Stimulated activated memory B cell treated with anti-CD40 and anti-IgM and Interleukin-4, amounts not matched to agents 10 μg/mL and 1 μg/mL and 100 μg/mL, for 72 hours (primary cell): ENCODE results near the gene TSNAX.

ENCODE experiments used
- ATAC-seq: fragments of 150-1000 bp; cut with Tn5 transposase; 2 replicates; pipeline ENCODE4 v1.10.0; 2021
- H3K27ac Mint-ChIP-seq: one replicate; pipeline ENCODE4 v1.8.0; 2022; ENCODE audit warnings: mild to moderate bottlenecking, mixed read lengths
- H3K27me3 Mint-ChIP-seq: one replicate; pipeline ENCODE4 v1.8.0; 2022; ENCODE audit warnings: mixed read lengths
- H3K36me3 Mint-ChIP-seq: one replicate; pipeline ENCODE4 v1.8.0; 2022; ENCODE audit warnings: mixed read lengths
- H3K4me1 Mint-ChIP-seq: one replicate; pipeline ENCODE4 v1.8.0; 2022; ENCODE audit warnings: mixed read lengths
- H3K4me3 Mint-ChIP-seq: one replicate; pipeline ENCODE4 v1.8.0; 2022; ENCODE audit warnings: mild to moderate bottlenecking, moderate library complexity, mixed read lengths
- H3K9me3 Mint-ChIP-seq: one replicate; pipeline ENCODE4 v1.8.0; 2022; ENCODE audit warnings: mixed read lengths

TSNAX gene

DNA sequence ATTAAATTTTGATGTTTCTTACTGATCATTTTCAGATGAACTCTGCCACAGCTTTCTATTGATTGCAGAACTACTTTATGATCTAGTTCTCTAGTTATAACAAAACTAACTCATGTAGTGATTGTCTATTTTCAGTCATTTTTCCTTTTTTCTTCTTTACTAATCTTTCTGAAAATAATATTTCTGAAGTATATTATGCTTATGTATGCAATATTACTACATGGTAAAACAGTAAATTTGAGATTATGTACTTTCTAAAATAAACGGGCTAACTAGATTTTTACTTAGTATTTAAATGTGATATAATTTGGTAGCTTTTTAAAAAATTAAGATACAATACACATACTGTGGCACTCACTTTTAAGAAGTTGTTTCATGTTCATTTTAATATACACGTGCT, 7.6 kb downstream of the TSNAX start:
- no peak overlapping the region for H3K4me3 Mint-ChIP-seq
- peaks cover 28% of the 10 kb centered on the region for H3K4me1 Mint-ChIP-seq
- peaks cover 2% of the 10 kb centered on the region for H3K9me3 Mint-ChIP-seq
- H3K27ac Mint-ChIP-seq, result no peak overlapping the region
- H3K36me3 Mint-ChIP-seq, result peaks cover 41% of the 10 kb centered on the region
- H3K27me3 Mint-ChIP-seq, result no peaks in the 10 kb centered on the region
- no peak for ATAC-seq

DNA sequence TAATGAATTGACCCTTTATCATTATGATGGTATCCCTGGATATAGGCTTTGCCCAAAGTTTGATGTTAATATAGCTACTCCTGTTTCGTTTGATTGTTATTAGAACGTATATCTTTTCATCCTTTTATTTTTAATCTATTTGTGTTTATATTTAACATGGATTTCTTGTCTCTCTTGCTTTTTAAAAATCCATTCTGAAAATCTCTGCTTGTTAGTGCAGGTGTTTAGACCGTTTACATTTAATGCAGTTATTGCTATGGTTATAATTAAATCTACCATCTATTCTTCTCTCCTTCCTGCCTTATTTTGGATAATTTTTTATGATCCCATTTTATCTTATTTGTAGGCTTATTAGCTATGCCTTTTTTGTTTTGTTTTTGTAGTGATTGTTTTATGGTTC, 12.4 kb downstream of the TSNAX start:
- Mint-ChIP-seq H3K9me3 (peaks cover 3% of the 10 kb centered on the region), H3K27me3 (no peaks in the 10 kb centered on the region), H3K27ac (no peak overlapping the region), H3K36me3 (peaks cover 62% of the 10 kb centered on the region), H3K4me3 (no peak overlapping the region), H3K4me1 (peaks cover 20% of the 10 kb centered on the region)
- ATAC-seq, result no peak

DNA sequence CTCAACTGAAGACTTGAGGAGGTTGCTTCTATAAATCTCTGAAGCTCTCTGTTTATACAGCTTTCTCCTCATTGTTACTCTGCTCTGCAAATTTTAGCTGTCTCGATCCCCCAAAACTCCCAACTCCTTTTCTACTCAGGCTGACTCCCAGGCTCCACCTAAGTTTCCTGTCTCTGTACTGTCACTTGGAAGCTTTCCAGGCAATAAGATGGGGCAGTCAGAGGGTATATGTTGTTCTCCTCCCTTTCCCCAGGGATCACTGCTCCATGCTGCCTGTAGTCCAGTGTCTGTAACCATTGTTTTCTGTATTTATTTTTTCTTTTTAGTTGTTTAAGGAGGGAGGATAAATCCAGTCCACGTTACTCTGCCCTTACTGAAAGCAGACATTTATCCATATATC, 13.4 kb downstream of the TSNAX start:
- Mint-ChIP-seq H3K4me1 (peaks cover 24% of the 10 kb centered on the region), H3K4me3 (no peak overlapping the region), H3K27me3 (no peaks in the 10 kb centered on the region), H3K27ac (no peak overlapping the region), H3K36me3 (peaks cover 69% of the 10 kb centered on the region), H3K9me3 (peaks cover 3% of the 10 kb centered on the region)
- ATAC-seq, result no peak

DNA sequence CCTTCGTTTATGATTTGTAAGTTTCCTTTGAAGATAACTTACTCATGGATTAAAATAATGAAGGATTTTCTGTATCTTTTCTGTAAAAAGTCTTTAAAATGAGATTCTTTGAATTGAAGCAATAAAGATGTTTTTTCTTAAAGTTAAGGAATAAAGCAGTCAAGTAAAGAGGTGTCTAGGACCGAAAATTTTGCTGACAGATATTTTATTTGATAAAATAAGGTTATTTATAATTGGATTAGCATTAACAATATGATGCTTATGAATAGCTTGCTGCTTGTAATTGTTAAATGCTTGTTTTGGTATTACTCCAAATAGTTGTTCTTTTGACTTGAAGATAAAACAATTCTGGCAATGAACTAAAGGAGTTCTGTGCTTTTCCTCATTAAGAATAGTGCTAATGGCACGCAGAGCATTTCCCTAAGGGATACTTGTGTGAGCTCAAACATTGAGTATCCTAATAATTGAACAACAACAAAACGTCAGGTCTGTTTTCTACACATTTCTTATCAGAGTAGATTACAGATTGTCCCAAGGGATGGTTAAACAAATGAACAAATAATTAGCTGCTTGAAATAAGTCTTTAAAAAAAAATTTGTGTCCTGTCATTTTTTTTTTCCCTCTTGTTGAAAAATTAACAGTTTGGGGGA, 16.6 kb downstream of the TSNAX start:
- Mint-ChIP-seq H3K27me3 (no peaks in the 10 kb centered on the region), H3K27ac (no peak overlapping the region), H3K36me3 (peaks cover 58% of the 10 kb centered on the region), H3K4me1 (peaks cover 24% of the 10 kb centered on the region), H3K4me3 (no peak overlapping the region), H3K9me3 (peaks cover 3% of the 10 kb centered on the region)
- no peak for ATAC-seq

DNA sequence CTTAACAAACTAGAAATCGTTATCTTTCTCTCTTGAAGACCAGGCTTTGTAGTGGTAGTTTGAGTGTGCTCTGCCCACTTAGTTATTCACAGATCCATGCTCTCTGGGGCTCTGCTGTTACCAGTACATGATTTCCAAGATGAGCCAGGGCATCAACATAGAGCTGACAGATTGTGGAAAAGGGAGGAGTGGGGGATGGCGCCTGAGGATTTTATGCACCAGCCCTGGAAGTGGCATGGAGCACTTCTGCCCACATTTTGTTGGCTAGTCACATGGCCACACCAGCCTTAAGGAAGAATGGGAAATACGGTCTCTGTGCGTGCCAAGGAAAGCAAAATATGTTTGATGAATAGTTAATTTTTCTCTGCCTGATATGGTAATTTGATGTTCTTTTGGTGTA, 18.2 kb downstream of the TSNAX start:
- Mint-ChIP-seq H3K9me3 (no peaks in the 10 kb centered on the region), H3K27ac (no peak overlapping the region), H3K36me3 (peaks cover 43% of the 10 kb centered on the region), H3K4me3 (no peak overlapping the region), H3K27me3 (no peaks in the 10 kb centered on the region), H3K4me1 (peaks cover 24% of the 10 kb centered on the region)
- ATAC-seq, result no peak

DNA sequence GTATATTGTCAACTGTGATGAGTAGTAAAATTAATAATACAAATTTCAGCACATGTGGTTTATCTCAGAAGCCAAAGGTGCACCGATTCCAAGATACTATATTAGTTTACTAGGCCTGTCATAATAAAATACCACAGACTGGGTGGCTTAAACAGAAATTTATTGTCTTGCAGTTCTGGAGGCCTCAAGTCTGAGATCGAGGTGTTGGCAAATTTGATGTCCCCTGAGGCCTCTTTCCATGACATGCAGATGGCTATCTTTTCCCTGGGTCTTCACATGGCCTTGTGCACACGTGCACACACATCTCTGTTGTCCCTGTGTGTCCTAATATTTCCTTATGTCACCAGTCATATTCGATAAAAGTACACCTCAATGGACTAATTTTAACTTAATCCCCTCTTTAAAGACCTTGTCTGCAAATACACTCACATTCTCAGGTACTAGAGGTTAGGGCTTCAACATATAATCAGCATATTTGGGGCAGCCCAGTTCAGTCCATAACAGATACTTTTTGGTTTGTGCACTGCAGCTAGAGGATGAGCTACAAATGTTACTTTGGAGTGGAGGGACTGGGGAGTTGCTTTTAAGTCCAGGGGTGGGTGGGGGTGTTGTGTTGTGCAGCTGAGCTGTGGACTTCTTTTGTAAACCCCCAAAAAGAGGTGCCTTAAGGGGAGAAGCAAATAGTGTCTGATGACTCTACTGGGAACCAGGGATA, 21.4 kb downstream of the TSNAX start:
- Mint-ChIP-seq H3K27ac (no peak overlapping the region), H3K9me3 (no peaks in the 10 kb centered on the region), H3K4me3 (no peak overlapping the region), H3K27me3 (no peaks in the 10 kb centered on the region), H3K4me1 (peaks cover 17% of the 10 kb centered on the region), H3K36me3 (peaks cover 27% of the 10 kb centered on the region)
- ATAC-seq, result no peak

DNA sequence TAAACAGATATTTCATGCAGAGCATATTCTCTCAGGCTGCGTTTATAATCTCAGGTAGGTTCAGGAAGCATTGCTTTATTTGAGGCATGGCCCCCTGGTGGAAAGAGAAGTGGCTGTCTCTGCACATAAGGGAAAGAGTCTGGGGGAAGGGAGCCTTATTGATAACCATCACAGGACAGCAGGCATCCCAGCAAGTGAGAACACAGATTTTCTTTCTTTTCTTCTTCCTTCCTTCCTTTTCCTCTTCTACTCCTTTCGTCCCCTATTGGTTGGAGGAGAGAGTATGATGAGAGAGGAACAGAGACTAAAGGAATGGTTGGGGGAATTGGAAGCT, 21.9 kb downstream of the TSNAX start:
- Mint-ChIP-seq H3K4me3 (no peak overlapping the region), H3K36me3 (peaks cover 27% of the 10 kb centered on the region), H3K4me1 (peaks cover 17% of the 10 kb centered on the region), H3K9me3 (no peaks in the 10 kb centered on the region), H3K27ac (no peak overlapping the region), H3K27me3 (no peaks in the 10 kb centered on the region)
- no peak for ATAC-seq

DNA sequence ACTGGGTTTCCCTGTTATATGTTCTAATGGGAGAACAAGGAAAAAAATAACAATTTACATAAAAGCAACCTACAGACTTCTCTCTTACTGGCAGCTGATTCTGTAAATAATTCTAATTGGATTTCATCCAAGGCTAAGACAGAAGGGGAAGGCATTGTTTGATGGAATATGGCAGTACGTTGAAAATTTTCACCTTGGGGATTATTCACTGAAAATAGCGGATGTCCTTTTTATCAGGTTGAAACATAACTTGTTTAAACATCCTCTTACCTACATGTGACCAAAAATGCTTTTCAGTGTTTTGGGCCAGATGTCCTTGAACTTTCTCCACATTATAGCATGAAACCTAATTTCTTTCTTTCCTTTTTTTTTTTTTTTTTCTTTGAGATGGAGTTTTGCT, 24.9 kb downstream of the TSNAX start:
- H3K4me3 Mint-ChIP-seq, result no peak overlapping the region

DNA sequence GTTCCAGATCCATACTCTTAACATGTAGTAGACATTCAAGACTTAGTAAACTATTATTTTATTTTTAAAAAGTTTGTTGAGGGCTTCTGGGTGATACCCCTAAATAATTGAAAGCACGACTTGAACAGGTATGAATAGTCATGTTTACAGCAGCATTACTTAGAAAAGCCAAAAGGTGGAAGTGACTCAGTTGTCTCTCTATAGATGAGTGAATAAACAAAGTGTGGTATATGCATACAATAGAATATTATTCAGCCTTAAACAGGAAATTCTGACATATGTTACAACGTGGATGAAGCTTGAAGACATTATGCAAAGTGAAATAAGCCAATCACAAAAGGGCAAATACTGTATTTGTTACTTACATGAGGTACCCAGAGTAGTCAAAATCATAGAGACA, 26.5 kb downstream of the TSNAX start:
- ATAC-seq, result no peak
- Mint-ChIP-seq H3K4me1 (peaks cover 25% of the 10 kb centered on the region), H3K27ac (no peak overlapping the region), H3K9me3 (no peaks in the 10 kb centered on the region), H3K36me3 (peaks cover 34% of the 10 kb centered on the region), H3K4me3 (no peak overlapping the region), H3K27me3 (no peaks in the 10 kb centered on the region)

More for the DNA sequence above, 24.9 kb downstream of the TSNAX start:
- H3K4me1 Mint-ChIP-seq, result peaks cover 23% of the 10 kb centered on the region
- H3K27me3 Mint-ChIP-seq, result no peaks in the 10 kb centered on the region
- ATAC-seq, result no peak
- H3K36me3 Mint-ChIP-seq, result peaks cover 30% of the 10 kb centered on the region
- H3K27ac Mint-ChIP-seq, result no peak overlapping the region
- H3K9me3 Mint-ChIP-seq, result no peaks in the 10 kb centered on the region

DNA sequence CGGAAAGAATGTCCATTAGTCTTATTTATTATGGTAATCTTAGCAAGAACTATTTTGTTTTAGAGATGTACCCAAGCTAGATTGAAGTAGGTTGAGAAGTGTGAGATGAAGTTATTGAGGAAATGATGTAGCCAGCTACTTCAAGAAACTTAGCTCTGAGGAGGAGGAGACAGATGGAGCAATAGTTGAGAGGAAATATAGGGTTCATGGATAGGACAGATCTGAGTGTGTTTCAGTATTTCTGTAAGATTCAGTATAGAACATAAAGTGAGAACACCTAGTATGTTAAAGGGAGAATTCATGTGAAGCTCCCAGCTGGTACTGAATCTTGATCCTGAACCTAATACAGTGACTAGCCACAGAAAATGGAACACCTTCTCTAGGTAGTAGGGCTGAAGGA, 28.9 kb downstream of the TSNAX start:
- Mint-ChIP-seq H3K4me1 (peaks cover 20% of the 10 kb centered on the region), H3K9me3 (no peaks in the 10 kb centered on the region), H3K36me3 (peaks cover 40% of the 10 kb centered on the region), H3K4me3 (no peak overlapping the region), H3K27me3 (no peaks in the 10 kb centered on the region), H3K27ac (no peak overlapping the region)
- no peak for ATAC-seq

DNA sequence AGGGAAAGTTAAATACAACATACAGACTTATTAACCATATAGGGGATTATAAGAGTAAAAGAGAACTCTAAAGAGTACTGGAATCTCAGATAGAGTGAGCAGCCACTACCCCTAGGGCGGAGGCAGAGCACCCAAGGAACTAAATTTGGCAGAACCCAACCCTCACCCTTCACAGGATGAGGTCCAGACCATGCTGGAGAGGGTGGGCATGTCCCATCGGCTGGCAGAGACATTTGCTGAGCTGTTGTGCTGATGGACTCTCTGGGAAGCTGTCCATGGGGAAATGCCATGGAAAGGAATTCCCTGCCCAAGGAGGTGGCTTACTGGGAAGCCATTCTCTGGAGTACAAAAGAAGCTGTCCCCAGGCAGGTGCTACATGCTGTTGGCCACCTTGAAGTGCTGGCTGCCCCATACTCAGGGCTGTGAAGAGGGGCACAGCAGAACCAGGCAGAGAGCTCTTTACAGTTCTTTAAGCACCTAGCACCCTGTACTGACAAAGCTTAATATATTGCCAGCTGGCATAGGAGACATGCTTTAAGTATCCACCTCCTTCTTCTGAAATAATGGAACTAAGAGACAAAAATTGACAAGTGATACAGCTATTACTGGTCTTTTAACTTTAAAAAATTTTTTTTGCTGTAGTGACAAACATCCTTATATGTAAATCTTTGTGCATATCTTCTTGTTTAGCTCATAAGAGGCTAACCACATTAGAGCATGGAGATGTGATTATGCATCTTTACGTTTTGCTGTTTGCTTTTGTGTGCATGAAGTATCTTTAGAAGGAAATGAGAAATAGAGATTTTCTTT, 29.6 kb downstream of the TSNAX start:
- Mint-ChIP-seq H3K9me3 (no peaks in the 10 kb centered on the region), H3K27ac (no peak overlapping the region)

DNA sequence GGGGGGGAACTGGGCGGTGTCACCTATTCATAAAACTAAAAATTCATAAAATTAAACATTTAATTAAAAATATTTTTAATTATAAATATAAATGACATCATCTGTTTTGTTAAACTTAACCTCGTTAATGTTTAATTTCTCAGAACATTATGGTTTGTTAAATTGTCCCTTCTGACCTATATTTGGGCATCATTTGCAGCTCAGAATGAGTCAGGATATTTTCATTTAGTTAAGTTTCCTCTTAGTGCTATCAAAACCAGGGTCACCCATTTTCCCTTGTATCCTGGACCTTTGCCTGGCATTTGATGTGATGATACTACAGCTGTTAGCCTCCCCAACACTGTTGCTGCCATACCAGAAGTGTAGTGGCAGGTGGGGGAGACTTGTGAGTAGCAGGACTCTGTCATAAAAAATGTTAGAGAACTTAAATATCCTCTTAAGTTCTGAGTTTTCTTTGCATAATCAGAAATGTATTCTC, 30.3 kb downstream of the TSNAX start:
- ATAC-seq, result no peak
- Mint-ChIP-seq H3K4me1 (peaks cover 20% of the 10 kb centered on the region), H3K27ac (no peak overlapping the region), H3K9me3 (no peaks in the 10 kb centered on the region), H3K27me3 (no peaks in the 10 kb centered on the region), H3K4me3 (no peak overlapping the region), H3K36me3 (peaks cover 45% of the 10 kb centered on the region)

More for the DNA sequence above, 29.6 kb downstream of the TSNAX start:
- Mint-ChIP-seq H3K36me3 (peaks cover 38% of the 10 kb centered on the region), H3K4me3 (no peak overlapping the region), H3K4me1 (peaks cover 20% of the 10 kb centered on the region), H3K27me3 (no peaks in the 10 kb centered on the region)
- no peak for ATAC-seq

DNA sequence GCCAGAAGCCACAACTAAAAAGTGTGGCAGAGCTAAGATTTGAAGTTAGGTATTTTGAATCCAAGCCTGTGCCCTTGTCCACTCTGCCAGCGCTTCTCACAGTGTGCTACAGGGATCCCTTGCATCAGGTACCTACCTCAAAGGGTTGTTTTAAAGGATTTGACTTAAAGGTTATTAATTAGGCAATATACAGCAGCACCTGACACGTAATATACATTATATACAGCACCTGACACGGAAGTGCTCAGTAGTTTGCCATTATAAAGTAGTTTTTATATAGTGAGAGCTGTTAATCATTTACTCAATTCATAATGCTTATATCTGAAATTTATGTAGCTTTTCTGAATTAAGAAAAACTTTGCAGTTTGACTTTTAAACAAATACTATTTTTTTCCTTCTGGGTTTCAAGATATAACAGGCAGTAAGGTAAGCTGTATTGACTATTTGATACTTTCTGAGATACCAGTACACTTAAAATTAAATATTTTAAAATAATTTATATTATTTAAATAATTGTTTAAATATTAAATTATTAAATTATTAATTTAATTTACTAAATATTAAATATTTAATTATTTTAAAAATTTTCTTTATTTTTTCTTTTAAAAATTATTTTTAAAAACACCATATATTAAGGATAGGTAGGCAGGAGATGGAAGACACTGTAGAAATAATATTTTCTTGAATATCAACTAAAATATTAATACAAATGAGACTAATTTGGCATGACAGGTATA, 33.3 kb downstream of the TSNAX start:
- H3K27me3 Mint-ChIP-seq, result no peaks in the 10 kb centered on the region
- H3K27ac Mint-ChIP-seq, result no peak overlapping the region
- ATAC-seq, result no peak
- peaks cover 11% of the 10 kb centered on the region for H3K4me1 Mint-ChIP-seq
- H3K36me3 Mint-ChIP-seq, result peaks cover 48% of the 10 kb centered on the region
- no peak overlapping the region for H3K4me3 Mint-ChIP-seq
- no peaks in the 10 kb centered on the region for H3K9me3 Mint-ChIP-seq

DNA sequence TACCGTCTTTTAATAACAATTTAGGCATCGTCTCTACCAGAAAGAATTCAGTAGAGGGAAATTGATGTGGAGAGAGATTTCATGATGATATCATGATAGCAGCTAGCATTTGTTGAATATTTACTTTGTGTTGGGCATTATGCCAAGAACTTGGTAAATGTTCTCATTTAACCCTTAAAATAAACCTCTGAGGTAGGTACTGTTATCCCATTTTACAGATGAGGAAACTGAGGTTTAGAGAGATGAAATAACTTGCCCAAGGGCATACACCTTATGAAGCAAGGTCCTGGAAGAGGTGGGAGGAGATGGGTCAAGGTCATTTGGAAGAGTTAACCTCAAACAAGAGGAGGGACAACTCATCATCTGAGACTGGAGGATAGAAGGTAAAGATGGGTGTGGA, 34.8 kb downstream of the TSNAX start:
- Mint-ChIP-seq H3K36me3 (peaks cover 54% of the 10 kb centered on the region), H3K27me3 (no peaks in the 10 kb centered on the region), H3K4me1 (peaks cover 3% of the 10 kb centered on the region), H3K27ac (no peak overlapping the region), H3K9me3 (no peaks in the 10 kb centered on the region), H3K4me3 (no peak overlapping the region)
- ATAC-seq, result no peak

DNA sequence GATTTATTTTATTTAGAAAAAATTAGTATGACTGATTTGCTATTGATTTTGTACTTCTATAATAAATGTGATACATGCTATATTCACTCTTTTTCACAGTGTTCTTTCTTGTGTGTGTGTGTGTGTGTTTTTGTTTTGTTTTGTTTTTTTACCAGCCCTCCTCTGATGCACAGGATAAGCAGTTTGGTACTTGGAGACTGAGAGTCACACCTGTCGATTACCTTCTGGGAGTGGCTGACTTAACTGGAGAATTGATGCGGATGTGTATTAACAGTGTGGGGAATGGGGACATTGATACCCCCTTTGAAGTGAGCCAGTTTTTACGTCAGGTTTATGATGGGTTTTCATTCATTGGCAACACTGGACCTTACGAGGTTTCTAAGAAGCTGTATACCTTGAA, 35.9 kb downstream of the TSNAX start:
- Mint-ChIP-seq H3K27ac (no peak overlapping the region), H3K4me1 (no peaks in the 10 kb centered on the region)

More for the DNA sequence above, 35.9 kb downstream of the TSNAX start:
- Mint-ChIP-seq H3K4me3 (no peak overlapping the region), H3K36me3 (peaks cover 53% of the 10 kb centered on the region), H3K9me3 (no peaks in the 10 kb centered on the region), H3K27me3 (no peaks in the 10 kb centered on the region)
- no peak for ATAC-seq
